ENCODE data around the gene SH2D4B.

DNA sequence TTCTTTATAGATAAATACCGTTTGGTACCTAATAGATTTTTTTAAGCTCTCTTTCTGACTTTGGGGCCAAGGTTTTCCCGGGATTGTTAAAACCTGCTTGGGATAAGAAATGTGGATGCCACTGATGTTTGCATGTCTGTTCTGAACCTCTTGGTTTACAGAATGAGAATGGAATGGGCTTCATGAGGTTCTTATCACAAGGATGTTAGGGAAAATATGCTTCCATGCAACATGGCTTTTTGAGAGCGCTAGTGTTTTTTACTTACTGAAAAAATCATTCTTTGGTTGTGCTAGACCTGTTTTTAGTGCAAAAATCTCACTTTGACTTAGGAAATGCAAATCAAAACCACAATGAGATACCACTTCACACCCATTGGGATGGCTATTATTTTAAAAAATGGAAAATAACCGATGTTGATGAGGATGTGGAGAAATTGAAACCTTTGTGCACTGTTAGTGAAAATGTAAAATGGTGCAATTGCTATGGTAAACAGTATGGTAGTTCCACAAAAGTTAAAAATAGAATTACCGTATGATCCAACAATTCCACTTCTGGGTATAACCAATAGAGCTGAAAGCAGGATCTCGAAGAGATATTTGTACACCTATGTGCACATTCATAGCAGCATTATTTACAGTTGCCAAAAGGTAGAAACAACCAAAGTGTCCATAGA is 44.7 kb upstream of the SH2D4B start:
- no peak for TF ChIP-seq EZH2 (IDR thresholded peaks at IDR 0.05; ENCODE audit: borderline replicate concordance, low read length)
- TF ChIP-seq, protein P1, sequence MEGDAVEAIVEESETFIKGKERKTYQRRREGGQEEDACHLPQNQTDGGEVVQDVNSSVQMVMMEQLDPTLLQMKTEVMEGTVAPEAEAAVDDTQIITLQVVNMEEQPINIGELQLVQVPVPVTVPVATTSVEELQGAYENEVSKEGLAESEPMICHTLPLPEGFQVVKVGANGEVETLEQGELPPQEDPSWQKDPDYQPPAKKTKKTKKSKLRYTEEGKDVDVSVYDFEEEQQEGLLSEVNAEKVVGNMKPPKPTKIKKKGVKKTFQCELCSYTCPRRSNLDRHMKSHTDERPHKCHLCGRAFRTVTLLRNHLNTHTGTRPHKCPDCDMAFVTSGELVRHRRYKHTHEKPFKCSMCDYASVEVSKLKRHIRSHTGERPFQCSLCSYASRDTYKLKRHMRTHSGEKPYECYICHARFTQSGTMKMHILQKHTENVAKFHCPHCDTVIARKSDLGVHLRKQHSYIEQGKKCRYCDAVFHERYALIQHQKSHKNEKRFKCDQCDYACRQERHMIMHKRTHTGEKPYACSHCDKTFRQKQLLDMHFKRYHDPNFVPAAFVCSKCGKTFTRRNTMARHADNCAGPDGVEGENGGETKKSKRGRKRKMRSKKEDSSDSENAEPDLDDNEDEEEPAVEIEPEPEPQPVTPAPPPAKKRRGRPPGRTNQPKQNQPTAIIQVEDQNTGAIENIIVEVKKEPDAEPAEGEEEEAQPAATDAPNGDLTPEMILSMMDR (IDR thresholded peaks at IDR 0.05; ENCODE audit: low read length): no peak

All from OCI-LY1 (cell line).